CD4-positive, alpha-beta T cell treated with Interleukin-15 for 4 hours (primary cell): Measurements from ENCODE around the gene GABRP.

Experiments
- DNase-seq: peaks from one replicate; pipeline ENCODE4 v3.0.0-alpha.2; 2020; ENCODE audit warnings: low spot score

The GABRP gene

DNA sequence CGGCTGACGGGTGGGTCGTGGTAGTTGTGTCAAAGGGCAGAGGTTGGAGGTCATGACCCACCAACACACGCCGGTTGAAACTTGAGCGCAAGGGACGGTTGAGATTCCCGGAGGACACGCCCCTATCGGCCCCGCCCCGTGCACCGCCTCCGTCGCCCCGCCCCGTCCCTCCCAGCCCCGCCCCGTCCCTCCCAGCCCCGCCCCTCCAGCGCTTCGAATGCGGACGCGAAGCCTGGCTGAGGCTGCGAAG, 78.1 kb downstream of the GABRP start:
- no peak for DNase-seq

DNA sequence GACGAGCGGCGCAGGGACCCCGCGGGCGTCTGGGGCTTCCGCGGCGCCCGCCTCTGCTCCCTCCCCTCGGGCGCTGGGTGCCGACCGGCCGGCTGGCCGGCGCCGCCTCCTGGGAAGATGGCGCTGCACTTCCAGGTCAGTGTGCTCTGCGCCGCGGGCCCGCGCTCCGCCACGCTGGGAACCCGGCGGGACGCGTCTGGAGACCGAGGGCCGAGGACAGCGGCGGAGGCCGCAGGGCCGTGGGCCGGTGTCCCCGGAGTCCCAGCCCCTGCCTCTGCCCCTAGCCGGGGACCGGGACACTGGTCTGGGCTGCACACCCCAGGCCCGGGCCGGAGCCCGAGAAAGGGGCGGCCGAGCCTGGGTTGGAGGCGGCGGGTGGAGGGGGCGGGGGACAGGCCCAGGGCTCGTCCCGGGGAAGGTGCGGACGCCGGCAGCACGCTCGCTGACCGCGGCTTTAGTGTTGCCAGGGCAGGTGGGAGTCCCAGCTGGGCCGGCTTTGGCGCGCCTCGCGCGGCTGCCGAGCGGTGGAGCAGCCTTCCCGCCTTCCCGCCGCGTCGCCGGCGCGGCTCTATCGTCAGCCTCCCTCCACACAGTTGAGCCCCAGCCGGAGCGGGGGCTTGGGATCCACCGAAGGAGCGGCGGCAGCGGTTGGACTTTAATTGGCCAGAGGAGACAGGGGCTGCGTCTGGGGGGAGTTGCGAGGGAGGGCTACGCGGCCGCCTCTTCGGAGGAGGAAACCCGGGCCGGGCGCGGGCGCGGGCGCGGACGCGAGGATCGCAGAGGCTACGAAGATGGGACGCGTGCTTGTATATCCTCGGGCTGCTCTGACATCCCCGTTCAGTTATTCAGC, 78.6 kb downstream of the GABRP start, which contains the start of gene RANBP17:
Gene RANBP17, plus strand, starts transcription at position 102 of the 850 bp plus-strand sequence.
- no peak for DNase-seq

DNA sequence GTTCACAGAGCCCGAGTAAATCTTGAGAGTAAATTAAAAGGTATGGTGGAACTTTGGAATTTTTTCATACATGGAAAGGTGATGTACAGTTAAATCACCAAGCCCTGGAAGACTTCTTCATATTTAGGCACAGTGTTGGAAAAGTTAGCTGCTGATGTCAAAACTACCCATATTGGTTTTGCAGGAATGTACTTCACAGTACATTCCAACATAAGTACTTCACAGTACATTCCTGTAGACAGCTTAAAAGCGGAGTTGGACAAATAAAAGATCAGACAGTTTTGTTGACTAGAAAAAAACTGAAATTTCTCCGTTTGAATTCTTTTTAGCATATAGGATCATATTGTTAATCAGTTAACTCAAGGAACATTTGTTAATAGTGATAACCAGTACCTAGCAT, 80.1 kb downstream of the GABRP start:
- DNase-seq = no peak
